HG03095 (cell line): Measurements from ENCODE around the gene PLEKHG3.

ENCODE experiments used
- ATAC-seq: cut with Tn5 transposase; IDR thresholded peaks from one replicate; pipeline ENCODE4 v1.9.1; 2021; ENCODE audit warnings: moderate library complexity; ENCODE audit not compliant: unreplicated experiment

The PLEKHG3 gene

DNA sequence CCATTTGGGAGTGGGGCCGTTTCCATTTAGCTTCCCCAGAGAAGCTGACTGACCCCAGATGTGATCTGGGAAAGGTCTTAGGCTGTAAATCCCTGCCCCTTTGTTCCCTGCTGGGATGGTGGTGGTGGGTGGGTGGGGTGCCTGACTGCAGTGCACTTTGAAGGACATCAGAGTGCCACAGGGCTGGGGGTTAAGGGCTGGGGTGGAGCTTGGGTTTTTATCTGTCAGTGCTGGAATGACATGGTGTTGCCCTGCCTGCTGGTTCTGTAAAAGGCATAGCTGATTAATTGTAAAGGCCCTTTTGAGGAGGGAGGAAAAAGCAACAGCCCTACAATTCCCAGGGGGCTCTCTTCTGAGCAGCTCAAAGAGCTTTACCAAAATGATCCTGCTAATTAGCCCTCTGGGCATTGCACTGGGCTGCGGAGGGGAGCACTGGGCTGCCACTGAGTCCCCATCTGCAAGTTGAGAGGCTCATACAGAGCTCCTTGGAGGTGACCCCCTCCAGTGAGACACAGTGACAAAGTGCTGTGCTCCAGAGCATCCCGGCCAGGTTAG, 21.1 kb downstream of the PLEKHG3 start:
- no peak for ATAC-seq

GRCh38 chr14:64725879-64726584, 21.8 kb downstream of the PLEKHG3 start:
- ATAC-seq: no peak

GRCh38 chr14:64726585-64726890, 22.3 kb downstream of the PLEKHG3 start:
- ATAC-seq: no peak

DNA sequence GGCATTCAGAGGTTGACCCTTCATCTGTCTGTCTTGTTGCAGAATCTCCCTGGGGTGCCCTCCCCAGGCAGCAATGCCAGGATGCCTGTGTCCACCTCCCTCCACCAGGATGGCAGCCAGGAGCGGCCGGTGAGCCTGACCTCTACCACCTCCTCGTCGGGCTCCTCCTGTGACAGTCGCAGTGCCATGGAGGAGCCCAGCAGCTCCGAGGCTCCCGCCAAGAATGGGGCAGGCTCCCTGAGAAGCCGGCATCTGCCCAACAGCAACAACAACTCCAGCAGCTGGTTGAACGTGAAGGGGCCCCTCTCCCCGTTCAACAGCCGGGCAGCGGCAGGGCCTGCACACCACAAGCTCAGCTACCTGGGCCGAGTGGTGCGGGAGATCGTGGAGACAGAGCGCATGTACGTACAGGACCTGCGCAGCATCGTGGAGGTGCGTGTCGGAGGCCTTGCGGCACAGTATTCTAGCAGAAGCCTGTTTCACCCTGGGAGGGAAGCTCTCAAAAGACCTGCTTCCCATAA, 23.4 kb downstream of the PLEKHG3 start:
- no peak for ATAC-seq

- no peak for ATAC-seq
These were observed 23.9 kb downstream of the PLEKHG3 start for GRCh38 chr14:64728106-64728505.

- no peak for ATAC-seq
These were observed 24.6 kb downstream of the PLEKHG3 start for GRCh38 chr14:64728856-64729255.

DNA sequence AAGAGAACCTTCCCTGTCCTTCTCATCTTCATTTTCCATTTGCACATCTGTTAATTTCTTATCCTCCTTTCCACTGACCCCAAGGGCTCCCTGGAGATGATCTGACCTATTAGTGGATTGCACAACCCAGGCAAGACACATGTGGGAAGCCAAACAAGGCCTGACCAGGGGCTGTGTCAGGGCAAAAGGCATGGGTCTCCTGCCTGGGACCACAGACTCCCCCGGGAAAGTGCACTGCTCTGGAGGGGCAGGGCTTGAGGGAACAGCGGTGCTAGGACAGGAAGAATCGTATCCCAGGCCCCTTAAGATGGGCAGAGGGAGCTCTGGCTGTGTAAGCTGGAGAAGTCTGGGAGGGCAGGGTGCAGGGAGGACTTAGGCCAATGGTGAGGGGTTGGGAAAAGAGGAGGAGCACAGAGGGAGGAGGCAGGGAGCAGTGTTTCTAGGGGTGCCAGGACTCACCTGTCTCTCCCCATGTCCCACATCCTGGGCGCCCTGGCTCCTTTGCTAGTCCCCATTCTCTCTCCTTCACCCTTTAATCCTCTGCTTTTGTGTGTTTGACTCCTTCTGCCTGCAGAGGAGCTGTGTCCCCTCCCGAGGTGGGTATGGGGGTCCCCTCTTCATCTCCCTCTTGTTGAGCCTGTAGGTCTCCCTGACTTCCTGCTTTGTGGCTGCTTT, 25.3 kb downstream of the PLEKHG3 start:
- ATAC-seq: no peak

GRCh38 chr14:64730061-64730440, 25.8 kb downstream of the PLEKHG3 start:
- ATAC-seq: no peak

GRCh38 chr14:64730681-64731080, 26.5 kb downstream of the PLEKHG3 start:
- no peak for ATAC-seq

- ATAC-seq: no peak
These were observed 26.9 kb downstream of the PLEKHG3 start for GRCh38 chr14:64731141-64731581.

DNA sequence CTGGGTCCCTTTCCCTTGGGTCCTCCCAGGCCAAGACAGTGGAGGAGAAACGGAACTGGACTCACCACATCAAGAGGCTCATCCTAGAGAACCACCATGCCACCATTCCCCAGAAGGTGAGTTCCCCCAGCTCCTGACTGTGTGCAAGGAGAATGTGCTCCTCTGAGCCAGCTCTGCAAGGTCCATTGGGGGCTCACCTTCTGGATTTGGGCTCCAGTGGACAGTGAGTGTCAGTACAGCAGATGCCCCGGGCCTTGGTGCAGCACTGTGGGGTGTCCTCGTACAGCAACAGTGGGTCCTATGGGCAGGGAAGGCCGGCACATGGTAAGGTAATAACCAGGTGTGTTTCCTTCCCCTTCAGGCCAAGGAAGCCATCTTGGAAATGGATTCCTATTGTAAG, 27.8 kb downstream of the PLEKHG3 start:
- no peak for ATAC-seq

DNA sequence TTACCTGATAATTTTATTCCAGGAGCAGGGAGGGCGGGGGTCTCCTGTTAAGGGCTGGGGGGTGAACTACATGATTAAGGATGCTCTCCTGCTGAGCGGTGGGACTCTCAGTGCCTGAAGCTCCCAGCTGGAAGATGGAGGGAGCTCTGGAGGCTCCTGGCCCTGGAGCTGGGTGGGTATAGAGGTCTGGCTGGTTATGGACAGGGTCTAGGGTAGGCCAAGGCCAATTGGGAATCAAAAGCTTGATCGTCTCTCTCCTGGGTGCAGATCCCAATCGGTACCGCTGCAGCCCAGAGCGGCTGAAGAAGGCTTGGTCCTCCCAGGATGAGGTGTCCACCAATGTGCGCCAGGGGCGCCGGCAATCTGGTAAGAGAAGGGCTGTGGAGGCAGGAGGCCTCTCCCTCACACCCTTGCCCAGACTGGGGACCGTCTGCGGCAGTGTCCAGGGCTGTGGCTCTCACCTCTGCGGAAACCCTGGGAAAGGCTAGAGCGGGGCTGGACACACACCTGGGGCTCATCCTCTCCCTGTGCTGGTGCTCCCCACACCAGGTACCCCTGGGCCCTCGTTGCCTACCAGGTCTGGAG, 28.4 kb downstream of the PLEKHG3 start:
- no peak for ATAC-seq

GRCh38 chr14:64733321-64733720, 29.1 kb downstream of the PLEKHG3 start:
- no peak for ATAC-seq

DNA sequence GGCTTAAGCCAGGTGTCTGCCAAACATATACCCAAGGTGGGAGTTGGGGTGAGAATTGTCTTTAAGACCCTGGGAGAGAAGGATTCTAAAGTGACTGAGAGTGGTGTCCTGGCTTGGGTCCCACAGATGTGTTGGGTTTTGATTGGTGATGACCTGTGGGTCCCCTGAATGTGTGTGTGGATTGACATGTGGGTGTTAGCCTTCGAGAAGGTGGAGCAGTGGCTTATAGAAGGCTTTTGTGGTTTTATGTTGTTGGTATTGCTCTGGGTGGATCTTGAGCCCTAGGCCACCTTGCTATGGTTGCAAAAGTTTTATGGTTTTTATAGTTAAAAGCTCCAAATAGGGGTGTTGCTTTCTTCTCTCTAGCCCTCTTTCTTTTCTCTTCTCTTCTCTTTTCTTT, 29.7 kb downstream of the PLEKHG3 start:
- ATAC-seq: no peak

- no peak for ATAC-seq
These were observed 30.8 kb downstream of the PLEKHG3 start for GRCh38 chr14:64734990-64735389.

- no peak for ATAC-seq
These were observed 32.3 kb downstream of the PLEKHG3 start for GRCh38 chr14:64736271-64737169.

DNA sequence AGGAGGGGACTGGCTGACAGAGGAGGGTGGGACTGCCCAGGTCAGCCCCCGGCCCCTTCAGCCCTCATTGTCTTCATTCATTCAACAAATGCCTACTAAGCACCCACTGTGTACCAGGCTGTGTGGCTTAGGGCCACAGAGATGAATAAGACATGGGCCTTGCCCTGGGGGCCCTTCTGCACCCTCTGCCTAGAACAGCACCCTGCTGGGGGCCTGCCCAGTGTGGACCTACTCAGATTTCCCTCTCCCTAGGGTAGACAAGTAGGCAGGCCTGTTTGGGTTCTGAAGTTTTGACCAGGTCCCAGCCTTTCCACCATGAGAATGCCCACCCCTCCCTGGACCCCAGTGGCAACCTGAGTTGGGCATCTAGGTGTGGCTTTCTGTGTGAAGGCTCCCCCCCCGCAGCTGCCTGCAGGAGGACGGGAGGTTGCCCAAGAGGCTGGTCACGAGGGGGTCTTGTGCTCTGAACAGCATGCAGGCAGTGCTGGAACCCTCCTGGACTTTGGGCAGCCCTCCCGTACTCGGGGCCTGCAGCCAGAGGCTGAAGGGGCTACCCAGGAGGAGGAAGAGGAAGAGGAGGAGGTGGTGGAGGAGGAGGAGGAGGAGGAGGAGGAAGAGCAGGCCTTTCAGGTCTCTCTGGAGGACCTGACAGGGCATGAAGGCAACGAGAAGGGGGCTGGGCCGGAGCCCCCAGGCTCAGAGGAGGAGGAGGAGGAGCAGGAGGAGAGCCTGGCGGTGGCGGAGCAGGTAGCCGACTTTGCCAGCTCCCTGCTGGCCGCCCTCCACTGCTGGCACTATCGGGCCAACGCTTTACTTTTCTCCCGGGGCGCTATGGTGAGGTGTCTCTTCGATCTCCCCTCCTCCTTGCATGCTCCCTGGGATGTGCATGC, 33.4 kb downstream of the PLEKHG3 start:
- ATAC-seq: no peak

DNA sequence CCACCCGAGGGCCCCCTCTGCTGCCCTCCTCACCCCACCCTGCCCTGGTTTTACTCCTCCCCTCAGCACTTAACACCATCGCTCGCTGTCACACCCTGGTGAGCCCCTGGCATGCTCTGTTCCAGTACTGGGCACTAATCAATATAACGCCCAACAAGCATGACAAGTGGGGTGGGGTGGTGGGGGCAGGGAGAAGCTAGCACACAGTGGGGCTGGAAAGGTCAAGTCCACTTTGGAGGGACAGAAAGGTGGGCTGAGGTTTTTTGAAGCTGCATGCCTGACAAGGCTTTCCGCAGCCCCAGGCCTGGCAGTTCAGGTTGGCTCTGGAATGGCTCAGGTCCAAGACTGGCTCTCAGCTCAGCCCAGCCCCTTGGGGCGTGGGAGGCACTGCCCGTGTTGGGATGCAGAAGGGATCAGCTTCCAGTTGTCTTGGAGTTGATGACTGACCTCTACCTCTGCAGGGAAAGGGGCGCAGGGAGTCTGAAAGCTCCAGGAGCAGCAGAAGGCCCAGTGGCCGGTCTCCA, 34.1 kb downstream of the PLEKHG3 start:
- ATAC-seq: no peak

DNA sequence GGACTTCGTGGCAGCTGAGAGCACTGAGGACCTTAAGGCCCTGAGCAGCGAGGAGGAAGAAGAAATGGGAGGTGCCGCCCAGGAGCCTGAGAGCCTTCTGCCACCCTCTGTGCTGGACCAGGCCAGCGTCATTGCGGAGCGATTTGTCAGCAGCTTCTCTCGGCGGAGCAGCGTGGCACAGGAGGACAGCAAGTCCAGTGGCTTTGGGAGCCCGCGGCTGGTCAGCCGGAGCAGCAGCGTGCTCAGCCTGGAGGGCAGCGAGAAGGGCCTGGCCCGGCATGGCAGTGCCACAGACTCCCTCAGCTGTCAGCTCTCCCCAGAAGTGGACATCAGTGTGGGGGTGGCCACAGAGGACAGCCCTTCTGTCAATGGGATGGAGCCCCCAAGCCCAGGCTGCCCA, 37.0 kb downstream of the PLEKHG3 start:
- no peak for ATAC-seq

DNA sequence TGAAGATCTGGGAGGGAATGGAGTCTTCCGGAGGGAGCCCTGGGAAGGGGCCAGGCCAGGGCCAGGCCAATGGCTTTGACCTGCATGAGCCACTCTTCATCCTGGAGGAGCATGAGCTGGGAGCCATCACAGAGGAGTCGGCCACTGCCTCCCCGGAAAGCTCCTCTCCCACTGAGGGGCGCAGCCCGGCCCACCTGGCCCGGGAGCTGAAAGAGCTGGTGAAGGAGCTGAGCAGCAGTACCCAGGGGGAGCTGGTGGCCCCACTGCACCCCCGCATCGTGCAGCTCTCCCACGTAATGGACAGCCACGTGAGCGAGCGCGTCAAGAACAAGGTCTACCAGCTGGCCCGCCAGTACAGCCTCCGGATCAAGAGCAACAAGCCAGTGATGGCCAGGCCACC, 37.7 kb downstream of the PLEKHG3 start:
- no peak for ATAC-seq
